Esophagus squamous epithelium (tissue), 5 donors: ENCODE measurements around the gene PLEKHG4B. TPM values are rescaled to one million over a fixed set of nuclear protein-coding genes. Genes with fewer than 3 reads are reported as not detected.

Experiments used
- DNase-seq: peaks from one replicate; lab custom pipeline; 2025; lab: John Stamatoyannopoulos, UW
- H3K27ac ChIP-seq, 4 donors: fragments of 200-600 bp; sonication (generic); one replicate each; pipeline ENCODE4 v1.5.1; 2016 to 2019; ENCODE audit warnings: mild to moderate bottlenecking in 1 of 4
- H3K27me3 ChIP-seq, 4 donors: fragments of 200-600 bp; sonication (generic); 1 replicate in 3 of 4; 2 replicates in 1 of 4; pipeline versions ENCODE4 v1.5.1 to v1.6.0; 2017 to 2021; ENCODE audit warnings: antibody characterized with exemption in 1 of 4
- H3K36me3 ChIP-seq, 3 donors: fragments of 200-600 bp; sonication (generic); one replicate each; pipeline ENCODE4 v1.5.1; 2016 to 2019
- H3K4me1 ChIP-seq, 3 donors: fragments of 200-600 bp; sonication (generic); one replicate each; pipeline ENCODE4 v1.5.1; 2017 to 2019
- H3K4me3 ChIP-seq, 4 donors: fragments of 200-600 bp; sonication (generic); 1 replicate in 3 of 4; 2 replicates in 1 of 4; pipeline ENCODE4 v1.5.1; 2016 to 2019; ENCODE audit warnings: mild to moderate bottlenecking in 2 of 4, moderate library complexity in 1 of 4
- H3K9me3 ChIP-seq, 3 donors: fragments of 200-600 bp; sonication (generic); one replicate each; pipeline ENCODE4 v1.5.1; 2016 to 2019
- POLR2A ChIP-seq, 4 donors: fragments of 450-650 bp; IDR thresholded peaks; one replicate each; pipeline ENCODE4 v1.6.1; 2017; ENCODE audit warnings: antibody characterized with exemption in 4 of 4, mild to moderate bottlenecking in 4 of 4, moderate library complexity in 3 of 4
- WGBS, 2 donors: methylation state at CpG; one replicate each; pipeline ENCODE4 v1.1.5; 2018; 5-methylcytosine and 5-hydroxymethylcytosine counted together
- intact Hi-C: fragments of 100-400 bp; cut with DNase I; formaldehyde crosslinking; loops from one replicate; pipeline ENCODE4 v1.15.0; 2022
- total RNA-seq, 4 donors: library from RNA; depleted of rRNA; stranded (reverse); fragments of >200 nt; gene quantifications; one replicate each; pipeline ENCODE4 v1.1.0, GENCODE V29; 2016
- TF ChIP-seq, protein P1 (sequence below), 6 experiments: fragments of 450-650 bp in 4 of 6; fragments of 200-600 bp in 2 of 6; sonication (generic) in 2 of 6; IDR thresholded peaks; one replicate each; pipeline ENCODE4 v1.5.1; 2016 to 2019; ENCODE audit warnings: antibody characterized with exemption in 6 of 6, mild to moderate bottlenecking in 4 of 6, moderate library complexity in 4 of 6
- donor health status: DM: yes; HTN: yes; CAD: no.

Gene PLEKHG4B
- total RNA-seq, 4 donors from 2014 or later, result 0.12 to 1.2 (median 0.21) TPM

DNA sequence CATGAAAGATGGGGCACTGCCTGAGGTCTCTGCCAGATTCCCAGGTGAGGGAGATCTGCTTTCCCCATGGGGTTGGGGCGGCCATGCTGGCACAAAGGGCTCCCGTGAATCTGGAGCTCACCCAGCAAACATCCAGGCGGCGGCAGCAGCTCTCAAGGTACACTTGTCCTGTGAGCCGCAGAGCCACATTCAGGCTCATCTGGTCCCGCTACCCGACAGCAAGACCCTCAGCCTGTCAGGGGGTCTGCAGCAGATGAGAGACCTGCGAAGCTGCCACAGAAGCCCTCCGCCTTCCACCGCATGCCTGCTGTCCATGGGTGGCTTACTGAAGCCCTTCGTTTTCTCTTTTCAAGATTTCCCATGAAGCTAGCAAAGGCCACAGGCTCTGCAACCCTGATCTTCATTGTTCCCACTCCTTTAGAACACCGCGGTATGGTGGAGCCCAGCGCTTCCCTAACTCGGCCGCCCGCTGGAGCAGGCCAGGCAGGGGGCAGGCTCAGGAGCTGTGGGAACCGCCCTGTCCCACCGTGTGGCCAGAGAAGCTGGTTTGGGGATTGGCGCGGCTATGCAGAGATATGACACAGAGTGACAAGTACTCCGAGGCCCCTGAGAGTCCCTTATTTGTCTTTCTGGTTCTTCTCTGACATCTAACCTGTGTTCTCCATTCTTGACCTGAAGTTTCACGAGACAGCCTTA, 108.1 kb downstream of the PLEKHG4B start:
- H3K36me3 ChIP-seq, result peaks cover under 1 to 26% (median 2%) of the 10 kb centered on the region in 3 donors
- peaks cover 0 to 7% (median 0%) of the 10 kb centered on the region in 4 donors for H3K27me3 ChIP-seq
- H3K27ac ChIP-seq, result no peak overlapping the region
- TF ChIP-seq POLR2A (IDR thresholded peaks at IDR 0.05), result no peak
- H3K4me1 ChIP-seq, result no peaks in the 10 kb centered on the region
- 80 to 84% methylated on average over 8 to 18 of the region's 23 CpGs for WGBS, 2 donors
- no peak for DNase-seq
- no peaks in the 10 kb centered on the region for H3K9me3 ChIP-seq
- intact Hi-C loops, result no loop called here
- no peak overlapping the region for H3K4me3 ChIP-seq

DNA sequence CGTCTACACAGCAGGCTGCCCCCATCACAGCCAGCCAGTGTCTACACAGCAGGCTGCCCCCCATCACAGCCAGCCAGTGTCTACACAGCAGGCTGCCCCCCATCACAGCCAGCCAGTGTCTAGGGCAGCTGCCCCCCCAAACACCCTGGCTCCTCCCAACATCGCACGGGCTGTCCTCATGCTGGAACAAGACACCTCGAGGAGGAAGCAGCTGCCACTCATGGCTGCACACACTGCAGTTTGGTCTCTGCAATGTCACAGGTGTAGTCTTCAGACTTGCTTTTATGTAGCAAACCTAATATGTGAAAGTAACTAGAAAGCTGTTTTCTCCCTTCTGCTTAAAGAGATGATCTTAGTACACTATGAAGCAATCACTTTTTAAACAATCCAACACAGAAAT, 109.0 kb downstream of the PLEKHG4B start:
- 24% methylated on average over 2 of the region's 4 CpGs; no CpG with 5 or more reads in 1 of the 2 donors for WGBS, 2 donors
- no peak for TF ChIP-seq POLR2A (IDR thresholded peaks at IDR 0.05)
- TF ChIP-seq, protein P1, sequence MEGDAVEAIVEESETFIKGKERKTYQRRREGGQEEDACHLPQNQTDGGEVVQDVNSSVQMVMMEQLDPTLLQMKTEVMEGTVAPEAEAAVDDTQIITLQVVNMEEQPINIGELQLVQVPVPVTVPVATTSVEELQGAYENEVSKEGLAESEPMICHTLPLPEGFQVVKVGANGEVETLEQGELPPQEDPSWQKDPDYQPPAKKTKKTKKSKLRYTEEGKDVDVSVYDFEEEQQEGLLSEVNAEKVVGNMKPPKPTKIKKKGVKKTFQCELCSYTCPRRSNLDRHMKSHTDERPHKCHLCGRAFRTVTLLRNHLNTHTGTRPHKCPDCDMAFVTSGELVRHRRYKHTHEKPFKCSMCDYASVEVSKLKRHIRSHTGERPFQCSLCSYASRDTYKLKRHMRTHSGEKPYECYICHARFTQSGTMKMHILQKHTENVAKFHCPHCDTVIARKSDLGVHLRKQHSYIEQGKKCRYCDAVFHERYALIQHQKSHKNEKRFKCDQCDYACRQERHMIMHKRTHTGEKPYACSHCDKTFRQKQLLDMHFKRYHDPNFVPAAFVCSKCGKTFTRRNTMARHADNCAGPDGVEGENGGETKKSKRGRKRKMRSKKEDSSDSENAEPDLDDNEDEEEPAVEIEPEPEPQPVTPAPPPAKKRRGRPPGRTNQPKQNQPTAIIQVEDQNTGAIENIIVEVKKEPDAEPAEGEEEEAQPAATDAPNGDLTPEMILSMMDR (IDR thresholded peaks at IDR 0.05), result no peak
- Histone ChIP-seq H3K27me3 (peaks cover 0 to under 1% (median 0%) of the 10 kb centered on the region in 4 donors), H3K27ac (no peak overlapping the region), H3K4me1 (no peaks in the 10 kb centered on the region), H3K36me3 (peaks cover 3 to 35% (median 6%) of the 10 kb centered on the region in 3 donors), H3K4me3 (no peak overlapping the region), H3K9me3 (no peaks in the 10 kb centered on the region)
- intact Hi-C loops, result no loop called here
- DNase-seq, result no peak

DNA sequence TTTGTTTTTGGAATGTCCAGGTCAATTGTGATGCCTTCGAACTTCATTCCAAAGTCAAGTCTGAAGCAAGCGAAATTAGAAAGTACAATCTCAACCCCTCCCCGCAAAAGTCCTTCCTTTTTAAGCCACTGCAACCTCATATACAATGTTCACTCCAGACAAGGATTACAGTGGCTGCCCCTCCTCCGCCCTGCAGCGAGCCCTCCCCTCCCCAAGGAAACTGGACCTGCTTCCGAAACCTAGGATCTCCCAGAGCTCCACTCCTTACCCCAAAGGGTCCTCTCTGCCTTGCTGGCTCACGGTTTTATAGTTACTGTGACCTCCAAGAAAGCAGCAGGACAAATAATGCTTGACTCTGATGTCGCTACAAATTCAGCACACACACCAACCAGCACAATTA, 109.7 kb downstream of the PLEKHG4B start:
- TF ChIP-seq, protein P1 (IDR thresholded peaks at IDR 0.05), result no peak
- no peak for TF ChIP-seq POLR2A (IDR thresholded peaks at IDR 0.05)
- intact Hi-C loops, result no loop called here
- no peak for DNase-seq
- Histone ChIP-seq H3K4me1 (no peaks in the 10 kb centered on the region), H3K36me3 (peaks cover 3 to 42% (median 6%) of the 10 kb centered on the region in 3 donors), H3K4me3 (no peak overlapping the region), H3K27ac (no peak overlapping the region), H3K27me3 (no peaks in the 10 kb centered on the region), H3K9me3 (no peaks in the 10 kb centered on the region)
- 92 to 93% methylated on average over 8 of the region's 8 CpGs for WGBS, 2 donors

DNA sequence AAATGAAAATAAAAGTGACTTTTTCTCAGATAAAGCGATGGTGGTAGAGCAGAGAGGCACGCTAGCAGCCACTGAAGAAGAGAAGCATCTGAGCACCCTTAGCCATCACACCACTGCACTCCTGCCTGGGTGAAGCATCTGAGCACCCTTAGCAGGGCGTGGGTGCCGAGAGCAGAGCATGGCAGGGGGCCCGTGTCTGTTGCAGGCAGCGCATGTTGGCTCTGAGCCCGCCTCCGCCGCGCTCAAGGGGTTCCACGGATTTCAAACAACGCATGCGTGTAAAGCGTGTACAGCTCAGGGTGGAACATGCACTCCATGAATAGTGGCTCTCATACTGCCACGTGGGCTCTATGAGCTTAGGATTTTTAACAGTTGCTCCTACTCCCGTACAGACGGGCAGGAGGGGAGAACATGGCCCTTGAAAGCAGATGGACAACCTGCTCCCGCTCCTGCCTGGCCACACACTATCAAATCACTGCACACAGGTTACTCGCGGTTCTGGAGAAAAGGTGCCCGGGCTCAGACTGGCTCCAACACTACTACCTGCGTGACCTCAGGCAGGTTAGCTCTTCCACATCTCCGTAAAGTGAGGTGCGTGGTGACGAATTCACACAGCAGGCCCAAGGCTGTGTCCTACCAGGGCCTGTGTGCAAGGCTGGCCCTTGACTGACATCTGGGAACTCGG, 111.4 kb downstream of the PLEKHG4B start:
- Histone ChIP-seq H3K9me3 (no peaks in the 10 kb centered on the region), H3K27me3 (no peaks in the 10 kb centered on the region), H3K4me1 (no peaks in the 10 kb centered on the region), H3K4me3 (no peak overlapping the region), H3K36me3 (peaks cover 3 to 49% (median 6%) of the 10 kb centered on the region in 3 donors), H3K27ac (no peak overlapping the region)
- 91 to 92% methylated on average over 13 to 17 of the region's 26 CpGs for WGBS, 2 donors
- DNase-seq, result no peak
- TF ChIP-seq POLR2A (IDR thresholded peaks at IDR 0.05), result no peak
- TF ChIP-seq, protein P1 (IDR thresholded peaks at IDR 0.05), result no peak
- intact Hi-C loops, result no loop called here

DNA sequence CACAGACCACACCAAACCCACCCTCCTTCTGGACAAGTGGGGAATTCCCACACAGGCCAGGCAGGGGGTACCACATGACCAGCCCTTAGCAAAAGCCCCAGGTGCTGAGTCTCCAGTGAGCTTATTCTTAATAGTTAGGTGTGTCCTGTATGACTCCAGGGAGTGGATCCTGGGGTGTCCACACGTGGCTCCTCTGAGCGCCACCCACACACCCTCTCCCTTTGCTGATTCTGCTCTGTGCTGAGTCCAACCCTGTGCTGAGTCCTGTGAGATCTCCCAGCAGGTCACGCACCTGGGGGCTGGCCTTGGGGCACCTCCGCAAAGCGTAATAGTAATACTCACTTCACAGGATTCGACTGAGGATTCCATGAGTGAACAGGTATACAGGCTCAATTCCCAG, 112.0 kb downstream of the PLEKHG4B start:
- Histone ChIP-seq H3K4me3 (no peak overlapping the region), H3K36me3 (peaks cover 3 to 49% (median 6%) of the 10 kb centered on the region in 3 donors), H3K27ac (no peak overlapping the region), H3K27me3 (no peaks in the 10 kb centered on the region), H3K4me1 (no peaks in the 10 kb centered on the region), H3K9me3 (no peaks in the 10 kb centered on the region)
- intact Hi-C loops, result no loop called here
- no peak for TF ChIP-seq POLR2A (IDR thresholded peaks at IDR 0.05)
- TF ChIP-seq, protein P1 (IDR thresholded peaks at IDR 0.05), result no peak
- DNase-seq, result no peak
- 58 to 89% methylated on average over 2 of the region's 6 CpGs for WGBS, 2 donors
